Measurements from ENCODE around the gene GPR18. TPM values are rescaled to one million over a fixed set of nuclear protein-coding genes. Genes with fewer than 3 reads are reported as not detected.
A peak's percentile ranks its signal among the peaks of the same experiment; 100 is the strongest.

Gene GPR18
- total RNA-seq, 1 experiment from 2014 or later, result not detected

GRCh38 chr13:99207511-99207910 is 50.7 kb downstream of the GPR18 start:
- H4K20me1 ChIP-seq (ENCODE audit: control insufficient read depth, insufficient read depth, insufficient read length), result peaks cover 2% of the 10 kb centered on the region
- H3K9me3 ChIP-seq (ENCODE audit: control insufficient read depth, low read depth, low read length), result no peaks in the 10 kb centered on the region
- H3K79me2 ChIP-seq (ENCODE audit: insufficient read depth, low read length), result peaks cover 42% of the 10 kb centered on the region; the same call in 1 of the 2 replicates
- peaks cover 1% of the 10 kb centered on the region; the same call in 1 of the 2 replicates for H3K4me1 ChIP-seq (ENCODE audit: insufficient read depth, low read length)
- no peak overlapping the region for H3T11ph ChIP-seq (ENCODE audit: low read length)
- H3K4me2 ChIP-seq (ENCODE audit: insufficient read depth, insufficient read length, low read length), result no peak overlapping the region
- H3K4me3 Mint-ChIP-seq, result no peak overlapping the region
- H3K27ac ChIP-seq (ENCODE audit: insufficient read length, low read depth, low read length), result no peak overlapping the region
- H3K23ac ChIP-seq (ENCODE audit: insufficient read length, low read depth, low read length), result no peak overlapping the region
- no peak for DNase-seq
- H3K14ac ChIP-seq (ENCODE audit: insufficient read depth, low read length), result no peak overlapping the region
- H4K91ac ChIP-seq (ENCODE audit: insufficient read length, low read depth, low read length), result no peak overlapping the region
- H3K27me3 Mint-ChIP-seq (ENCODE audit: low read depth), result no peaks in the 10 kb centered on the region; the same call in 1 of the 2 replicates
- no peak overlapping the region for H2BK120ac ChIP-seq (ENCODE audit: low read depth, low read length, poor library complexity, severe bottlenecking)
- no peak overlapping the region for H2BK15ac ChIP-seq (ENCODE audit: low read depth, low read length)
- H3K79me1 ChIP-seq (ENCODE audit: insufficient read depth, low read depth, low read length, poor library complexity, severe bottlenecking), result peaks cover 16% of the 10 kb centered on the region
- H3K27ac Mint-ChIP-seq, result peak overlapping the region in 1 of 3 experiments; percentile 74; a peak in 1 of 7 replicates
- no peak overlapping the region for H2BK12ac ChIP-seq (ENCODE audit: insufficient read length, low read depth, low read length)
- H2BK5ac ChIP-seq (ENCODE audit: insufficient read length, low read length), result no peak overlapping the region
- peaks cover 17 to 19% (median 18%) of the 10 kb centered on the region in 3 experiments; a peak in 6 of 7 replicates for H3K36me3 Mint-ChIP-seq (ENCODE audit: insufficient read depth in 1 of 3, low read depth in 3 of 3)
- H3K9me3 Mint-ChIP-seq, result no peaks in the 10 kb centered on the region
- H3K18ac ChIP-seq (ENCODE audit: insufficient read length, low read depth, low read length), result no peak overlapping the region
- H3K23me2 ChIP-seq (ENCODE audit: insufficient read length, low read depth, low read length, poor library complexity, severe bottlenecking), result no peaks in the 10 kb centered on the region
- TF ChIP-seq CTCF (conservative IDR thresholded peaks at IDR 0.05), result no peak
- no peak overlapping the region for H3K9ac ChIP-seq (ENCODE audit: extremely low read depth, insufficient read length, low read length)
- H3K4ac ChIP-seq (ENCODE audit: low read depth, low read length), result no peak overlapping the region
- no peak overlapping the region for H4K5ac ChIP-seq (ENCODE audit: insufficient read length, low read depth, low read length)
- H4K8ac ChIP-seq (replicated peaks; ENCODE audit: insufficient read length, low read depth, low read length), result no peak overlapping the region
- no peak overlapping the region for H2AK5ac ChIP-seq (ENCODE audit: insufficient read length, low read length)
- WGBS (ENCODE audit: extremely low coverage, insufficient read length, low lambda C conversion rate), result no CpG with 5 or more reads among the region's 7 CpGs
- H2AFZ ChIP-seq (ENCODE audit: low read length), result no peak overlapping the region
- H3K4me1 Mint-ChIP-seq, result peaks cover 33 to 36% of the 10 kb centered on the region in 2 experiments
- no peaks in the 10 kb centered on the region for H3K27me3 ChIP-seq (ENCODE audit: insufficient read depth, low read length)
- no peak overlapping the region for H3K56ac ChIP-seq (ENCODE audit: insufficient read length, low read depth, low read length)
- H2BK20ac ChIP-seq (ENCODE audit: low read depth, low read length, poor library complexity, severe bottlenecking), result no peak overlapping the region

Measured in H9 (cell line).